Activated naive CD8-positive, alpha-beta T cell treated with anti-CD3 and anti-CD28 coated beads, Interleukin-2, amount 50 U/mL, for 16 hours (primary cell): ENCODE measurements around the gene DCTN1.
"Not testable (repeated sequence)": the region's sequence is repeated elsewhere in the genome, so short reads cannot be mapped to it uniquely, and the experiment has no call there.

Source experiments
- DNase-seq: peaks from one replicate; pipeline ENCODE4 v3.0.0-alpha.2; 2020; ENCODE audit warnings: low read depth, low spot score

DCTN1 gene

GRCh38 chr2:74371421-74371820, 8.7 kb downstream of the DCTN1 start:
- DNase-seq: no peak

GRCh38 chr2:74369976-74370375, 10.1 kb downstream of the DCTN1 start:
- no peak for DNase-seq

- DNase-seq: no peak
These were observed 11.6 kb downstream of the DCTN1 start for GRCh38 chr2:74368499-74368898.

- DNase-seq: no peak
These were observed 12.3 kb downstream of the DCTN1 start for GRCh38 chr2:74367789-74368188.

GRCh38 chr2:74366036-74366435, 14.1 kb downstream of the DCTN1 start:
- no peak for DNase-seq

GRCh38 chr2:74364533-74365505, 15.3 kb downstream of the DCTN1 start:
- no peak for DNase-seq

- no peak for DNase-seq
These were observed 18.8 kb downstream of the DCTN1 start for GRCh38 chr2:74361327-74361726.

GRCh38 chr2:74357627-74358026, 22.5 kb downstream of the DCTN1 start:
- no peak for DNase-seq

GRCh38 chr2:74349889-74350288, 30.2 kb downstream of the DCTN1 start:
- no peak for DNase-seq

- DNase-seq: no peak
These were observed 32.4 kb downstream of the DCTN1 start for GRCh38 chr2:74347742-74348141.

- no peak for DNase-seq
These were observed 32.8 kb downstream of the DCTN1 start for GRCh38 chr2:74347303-74347702.

- DNase-seq: no peak
These were observed 34.7 kb downstream of the DCTN1 start for GRCh38 chr2:74345272-74345943.

- DNase-seq: no peak
These were observed 36.8 kb downstream of the DCTN1 start, which contains the start of gene SLC4A5 for GRCh38 chr2:74343316-74343715. SLC4A5 (minus strand) TSS chr2:74343416; CDS start chr2:74315023, 28,393 bp downstream.

GRCh38 chr2:74336227-74336626, 43.9 kb downstream of the DCTN1 start:
- not testable (repeated sequence) for DNase-seq

- peak; percentile 46 for DNase-seq
These were observed 45.2 kb downstream of the DCTN1 start for GRCh38 chr2:74334931-74335333.

- DNase-seq: no peak
These were observed 46.1 kb downstream of the DCTN1 start for GRCh38 chr2:74333896-74334586.

- DNase-seq: no peak
These were observed 46.9 kb downstream of the DCTN1 start for GRCh38 chr2:74333175-74333574.

GRCh38 chr2:74332550-74333174, 47.4 kb downstream of the DCTN1 start:
- DNase-seq: no peak

GRCh38 chr2:74328573-74328972, 51.5 kb downstream of the DCTN1 start:
- no peak for DNase-seq

- no peak for DNase-seq
These were observed 52.0 kb downstream of the DCTN1 start for GRCh38 chr2:74328074-74328473.

GRCh38 chr2:74327627-74328026, 52.5 kb downstream of the DCTN1 start:
- DNase-seq: no peak

- no peak for DNase-seq
These were observed 52.9 kb downstream of the DCTN1 start for GRCh38 chr2:74327199-74327598.
